Effector CD8-positive, alpha-beta T cell (primary cell): ENCODE data around the gene ZNF562.

Experiments used
- DNase-seq: peaks from one replicate; lab custom pipeline; 2025; lab: John Stamatoyannopoulos, UW

ZNF562 gene

GRCh38 chr19:9644472-9644871 lies 30.4 kb downstream of the ZNF562 start:
- DNase-seq: no peak

DNA sequence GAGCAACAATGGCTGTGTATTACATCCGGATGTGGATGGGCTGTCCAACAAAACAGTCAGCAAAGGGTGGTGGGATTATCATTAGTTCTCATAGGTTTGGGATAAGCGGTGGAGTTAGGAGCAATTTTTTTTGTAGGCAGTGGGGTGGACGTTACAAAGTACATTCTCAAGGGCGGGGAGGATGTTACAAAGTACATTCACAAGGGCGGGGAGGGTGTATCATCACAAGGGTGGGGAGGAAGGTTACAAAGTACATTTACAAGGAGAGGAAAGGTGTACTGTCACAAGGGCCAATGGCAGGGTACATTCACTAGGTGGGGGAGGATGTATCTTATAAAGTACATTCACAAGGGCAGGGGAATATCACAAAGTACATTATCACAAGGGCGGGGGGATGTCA lies 33.1 kb downstream of the ZNF562 start:
- DNase-seq: no peak

DNA sequence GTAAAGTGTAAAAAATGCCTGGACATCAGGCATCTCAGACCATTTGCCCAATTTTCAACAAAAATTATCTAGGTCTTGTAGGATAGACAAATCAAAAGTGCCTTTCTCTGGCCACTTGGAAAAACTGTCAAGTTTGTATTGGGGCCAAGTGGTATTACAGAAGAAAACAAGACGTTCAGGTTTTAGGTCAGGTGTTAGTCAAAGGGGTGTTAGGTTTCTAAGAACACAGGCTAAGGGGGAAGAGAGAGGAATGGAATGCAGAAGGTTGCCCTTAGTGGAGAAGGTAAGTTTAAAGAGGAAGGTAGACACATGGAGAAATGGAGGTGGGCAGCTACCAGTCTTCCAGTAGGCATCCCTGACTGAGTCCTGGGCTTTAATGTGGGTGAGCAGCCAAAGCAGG lies 33.9 kb downstream of the ZNF562 start:
- no peak for DNase-seq

- no peak for DNase-seq
These were observed 38.9 kb downstream of the ZNF562 start for GRCh38 chr19:9636018-9636417.

GRCh38 chr19:9627856-9628255 lies 47.0 kb downstream of the ZNF562 start:
- DNase-seq: no peak

GRCh38 chr19:9622531-9622930 lies 52.4 kb downstream of the ZNF562 start:
- DNase-seq: no peak

DNA sequence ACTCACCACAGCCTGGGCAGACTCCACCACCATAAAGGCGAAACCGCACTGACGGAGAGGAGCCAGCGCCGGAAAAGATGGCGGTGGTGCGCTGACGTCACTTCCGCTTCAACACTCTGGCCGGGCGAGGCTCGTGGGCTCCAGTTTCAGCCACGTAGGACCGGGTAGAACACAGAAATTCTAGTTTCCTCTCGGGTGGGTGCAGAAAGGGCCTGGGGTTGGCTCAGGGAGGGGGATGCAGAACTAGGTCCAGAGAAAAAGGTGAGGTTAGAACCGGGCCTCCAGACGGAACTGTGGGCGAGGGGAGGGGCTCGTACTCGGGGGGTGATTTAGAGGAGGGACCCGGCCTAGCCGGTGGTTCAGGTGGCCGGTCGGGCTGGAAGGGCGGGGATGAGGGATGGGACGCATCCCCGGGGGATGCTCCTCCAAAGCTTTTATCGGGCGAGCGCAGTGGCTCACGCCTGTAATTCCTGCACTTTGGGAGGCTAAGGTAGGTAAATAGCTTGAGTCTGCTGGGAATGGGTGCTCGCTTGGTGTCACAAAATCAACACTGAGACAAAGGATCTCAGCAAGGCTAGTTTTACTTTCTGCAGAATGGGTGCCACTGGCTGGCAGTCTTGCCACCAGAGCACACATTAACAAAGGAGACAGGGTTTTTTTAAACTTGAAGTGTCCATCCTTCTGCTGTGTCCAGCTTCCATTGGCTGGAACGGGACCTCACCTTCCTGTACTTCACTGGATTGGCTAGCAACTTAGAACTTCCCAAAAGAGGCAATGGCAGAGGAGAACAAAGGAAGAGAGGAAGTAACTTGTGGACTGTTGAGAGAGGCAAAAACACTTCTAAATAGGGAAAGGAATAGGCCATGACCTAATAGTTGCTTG lies 53.5 kb downstream of the ZNF562 start, which contains the start of gene ZNF561:
TSS of gene ZNF561 (minus strand) at position 77 of the 882 bp plus-strand sequence. CDS start 1,776 bp downstream, outside the sequence.
- DNase-seq: peak; percentile 82

- DNase-seq: no peak
These were observed 54.1 kb downstream of the ZNF562 start for GRCh38 chr19:9620842-9621155.

- no peak for DNase-seq
These were observed 59.1 kb downstream of the ZNF562 start for GRCh38 chr19:9615844-9616243.

DNA sequence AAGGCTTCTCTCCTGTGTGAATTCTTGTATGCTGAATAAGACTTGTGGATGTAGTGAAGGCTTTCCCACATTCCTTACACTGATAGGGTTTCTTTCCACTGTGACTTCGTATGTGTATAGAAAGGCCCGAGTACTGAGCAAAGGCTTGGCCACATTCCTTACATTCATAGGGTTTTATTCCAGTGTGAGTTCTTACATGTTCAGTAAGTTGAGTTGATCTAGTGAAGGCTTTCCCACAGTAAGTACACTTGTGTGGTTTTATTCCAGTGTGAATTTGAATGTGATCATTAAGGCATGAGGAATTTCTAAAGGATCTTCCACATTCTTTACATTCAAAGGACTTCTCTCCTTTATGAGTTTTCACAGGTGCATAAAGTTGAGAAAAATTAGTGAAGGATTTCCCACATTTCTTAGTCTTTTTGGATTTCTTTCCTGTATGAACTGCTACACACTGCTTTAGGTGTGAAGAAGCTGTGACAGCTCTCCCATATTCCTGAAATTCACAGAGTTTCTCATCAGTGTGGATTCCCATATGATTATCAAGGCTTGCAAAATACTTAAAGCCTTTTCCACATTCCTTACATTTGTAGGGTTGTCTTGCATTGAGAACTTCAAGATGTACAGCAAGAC lies 64.3 kb downstream of the ZNF562 start:
- no peak for DNase-seq

- DNase-seq: no peak
These were observed 66.0 kb downstream of the ZNF562 start for GRCh38 chr19:9608912-9609311.

DNA sequence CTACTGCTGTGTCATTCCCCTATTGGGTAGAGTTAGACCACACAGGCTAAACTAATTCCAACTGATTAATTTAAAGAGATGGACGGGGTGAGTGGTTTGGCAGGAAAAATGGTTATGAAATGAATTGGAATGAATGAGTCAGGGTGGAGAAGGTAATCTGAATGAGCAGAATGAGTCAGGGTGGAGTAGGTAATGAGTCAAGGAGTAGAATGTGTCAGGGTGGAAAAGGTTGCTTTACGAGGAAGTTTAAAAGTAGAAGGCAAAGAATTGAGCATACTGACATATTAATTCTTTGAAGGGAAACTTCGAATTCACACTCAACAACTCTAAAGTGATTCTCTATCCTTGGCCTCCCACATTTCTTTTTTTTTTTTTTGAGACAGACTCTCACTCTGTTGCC lies 77.9 kb downstream of the ZNF562 start:
- DNase-seq: no peak
